ENCODE data around the gene PIP4P1.
A peak's percentile ranks its signal among the peaks of the same experiment; 100 is the strongest.

The PIP4P1 gene

GRCh38 chr14:20416223-20416622 is 45.0 kb downstream of the PIP4P1 start:
- TF ChIP-seq POLR2A (IDR thresholded peaks at IDR 0.05; ENCODE audit: low read depth, low read length) = no peak
- FAIRE-seq = no peak

GRCh38 chr14:20415782-20416206 is 45.4 kb downstream of the PIP4P1 start:
- TF ChIP-seq POLR2A (IDR thresholded peaks at IDR 0.05; ENCODE audit: low read depth, low read length) = no peak
- FAIRE-seq = no peak
- DNase-seq (ENCODE audit: insufficient read length, low spot score) = no peak

More at GRCh38 chr14:20416223-20416622, 45.0 kb downstream of the PIP4P1 start:
- DNase-seq (ENCODE audit: insufficient read length, low spot score) = no peak

GRCh38 chr14:20413744-20414082 is 47.5 kb downstream of the PIP4P1 start:
- DNase-seq (ENCODE audit: insufficient read length, low spot score) (no peak), FAIRE-seq (no peak)
- no peak for TF ChIP-seq POLR2A (IDR thresholded peaks at IDR 0.05; ENCODE audit: low read depth, low read length)

- FAIRE-seq = no peak
- TF ChIP-seq POLR2A (IDR thresholded peaks at IDR 0.05; ENCODE audit: low read depth, low read length) = peak; percentile 54
- peak; percentile 27 for DNase-seq (ENCODE audit: insufficient read length, low spot score)
These were observed 48.1 kb downstream of the PIP4P1 start, which contains the start of gene TEP1 for GRCh38 chr14:20412876-20413743. Gene TEP1 (minus strand): TSS chr14:20413501. CDS start chr14:20408439, 5,062 bp downstream.

GRCh38 chr14:20412411-20412810 is 48.8 kb downstream of the PIP4P1 start:
- no peak for FAIRE-seq
- no peak for TF ChIP-seq POLR2A (IDR thresholded peaks at IDR 0.05; ENCODE audit: low read depth, low read length)
- DNase-seq (ENCODE audit: insufficient read length, low spot score) = no peak

- DNase-seq (ENCODE audit: insufficient read length, low spot score) (no peak), FAIRE-seq (no peak)
- TF ChIP-seq POLR2A (IDR thresholded peaks at IDR 0.05; ENCODE audit: low read depth, low read length) = no peak
These were observed 52.0 kb downstream of the PIP4P1 start for GRCh38 chr14:20409226-20409625.

Measured in H54 (cell line).